NK-92 (cell line): ENCODE data around the gene TXNIP.

Experiments used
- DNase-seq: peaks from one replicate; lab custom pipeline; 2025; ENCODE audit not compliant: unreplicated experiment; lab: John Stamatoyannopoulos, UW

The TXNIP gene

DNA sequence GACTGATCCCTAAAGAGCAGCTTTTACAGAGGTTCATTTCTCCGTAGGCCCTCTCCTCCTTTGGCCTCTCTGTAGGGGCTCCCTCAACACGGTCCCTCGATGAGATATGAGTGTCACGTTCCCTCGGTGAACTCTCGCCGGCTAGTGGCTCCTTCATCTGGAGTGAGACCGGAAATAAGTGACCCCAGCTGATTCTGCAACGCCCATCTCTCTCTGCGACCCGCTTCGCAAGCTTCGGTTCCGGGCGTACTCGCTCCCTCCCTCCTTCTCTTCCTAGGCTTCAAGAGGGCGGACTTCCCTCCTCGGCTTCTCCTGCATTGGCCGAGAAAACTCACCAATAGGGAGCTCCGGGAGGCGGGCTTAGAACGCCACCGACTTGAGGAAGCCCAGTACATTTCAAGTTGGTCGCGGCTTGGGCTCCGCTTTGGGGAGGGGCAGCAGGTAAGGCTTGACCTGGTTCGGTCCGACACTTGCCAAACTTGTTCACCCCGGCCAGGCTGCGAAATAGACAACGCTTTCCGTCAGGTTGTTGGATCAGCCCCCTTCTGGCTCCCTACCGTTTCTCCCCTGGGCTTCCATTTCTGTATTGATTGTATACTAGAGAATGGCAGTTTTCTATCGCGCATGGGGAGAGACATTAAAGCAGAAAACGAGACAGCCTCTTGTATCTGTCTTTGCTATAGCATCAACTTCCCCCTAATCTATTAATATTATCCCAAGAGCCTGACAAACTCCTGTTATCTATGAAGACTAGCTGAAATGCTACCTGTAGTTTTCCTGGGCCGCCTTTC, 31.9 kb downstream of the TXNIP start, which contains the start of the genes ANKRD34A and POLR3GL:
Gene ANKRD34A (minus strand): TSS at position 248 of the 791 bp plus-strand sequence. CDS start 2,816 bp downstream, outside the sequence.
Gene POLR3GL (plus strand): TSS at position 363 of the 791 bp plus-strand sequence. CDS start 10,176 bp downstream, outside the sequence.
- DNase-seq, result peak; percentile 24

DNA sequence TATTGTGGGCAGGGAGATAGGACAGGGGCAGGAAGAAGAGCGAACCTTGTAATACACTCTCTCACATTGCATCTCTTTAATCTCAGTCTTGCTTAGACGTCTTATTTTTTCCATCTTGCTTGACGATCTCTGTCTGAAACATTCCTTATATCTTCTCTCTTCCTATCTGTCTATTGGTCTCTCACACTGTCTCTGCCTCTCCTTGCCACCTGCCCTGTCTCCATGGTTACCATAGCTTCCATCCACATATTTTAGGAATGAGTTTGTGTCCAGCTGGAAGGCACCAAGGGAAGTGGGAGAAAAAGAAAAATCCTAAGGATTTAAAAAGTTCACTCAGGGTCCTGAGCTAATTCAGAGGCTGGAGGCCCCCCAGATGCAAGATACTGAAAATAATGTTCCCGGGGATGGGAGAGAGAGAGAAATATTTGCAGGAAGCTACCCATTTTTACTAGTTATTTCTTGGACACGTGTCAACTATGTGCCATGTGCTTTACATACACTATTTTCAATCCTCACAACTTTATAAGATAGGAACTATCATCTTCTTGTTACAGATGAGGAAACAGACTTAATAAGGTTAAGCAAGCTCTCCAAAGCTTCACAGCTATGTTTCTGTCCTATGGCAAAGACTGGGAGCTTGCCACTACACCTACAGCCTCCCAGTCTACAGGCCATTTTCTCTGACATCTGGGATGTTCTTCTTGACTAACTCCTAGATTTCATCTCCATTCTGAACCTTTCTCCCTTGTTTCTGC, 32.9 kb downstream of the TXNIP start:
- DNase-seq, result no peak

DNA sequence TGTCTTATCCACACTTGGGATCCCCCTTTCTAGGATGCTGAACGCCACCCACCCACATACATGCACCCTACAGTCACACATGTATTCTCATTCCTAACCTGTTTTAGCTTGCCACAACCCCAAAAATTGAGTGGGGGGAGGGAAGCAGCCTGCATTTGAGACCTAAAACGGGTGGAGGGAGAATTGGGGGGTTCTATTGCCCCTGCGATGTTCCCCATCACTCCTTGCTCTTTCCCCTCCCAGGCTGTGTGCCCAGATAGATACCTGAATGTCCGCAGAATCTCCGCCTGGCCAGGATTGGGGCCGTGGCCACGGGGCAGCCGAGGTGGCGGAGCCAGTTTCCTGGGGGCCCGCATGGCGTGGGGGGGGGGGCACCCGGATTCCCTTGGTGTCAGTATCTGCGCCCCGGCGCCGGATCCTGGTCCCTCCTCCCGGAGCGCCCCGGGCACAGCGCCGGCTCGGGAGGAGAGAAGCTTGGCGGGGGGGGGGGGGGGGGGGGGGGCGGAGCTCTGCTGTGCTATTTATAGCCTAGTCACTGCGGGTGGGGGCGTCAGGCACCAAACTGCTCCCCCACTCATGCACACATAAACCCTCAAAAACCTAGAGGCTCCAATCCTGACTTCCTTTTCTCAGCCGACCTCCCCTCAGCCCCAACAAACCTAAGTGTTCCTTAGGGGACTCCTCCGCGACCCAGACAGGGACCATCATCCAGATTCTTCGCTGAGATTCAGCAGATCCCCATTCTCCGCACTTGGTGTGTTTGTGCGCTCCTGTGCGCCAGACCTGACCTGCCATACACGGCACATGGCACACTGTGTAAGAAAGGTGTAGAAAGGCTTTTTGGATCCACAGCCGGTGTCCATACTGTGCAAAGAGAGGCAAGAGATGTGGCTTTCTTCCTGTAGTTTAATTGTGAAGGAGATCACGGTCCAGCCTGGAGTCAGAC, 33.9 kb downstream of the TXNIP start:
- DNase-seq, result no peak

DNA sequence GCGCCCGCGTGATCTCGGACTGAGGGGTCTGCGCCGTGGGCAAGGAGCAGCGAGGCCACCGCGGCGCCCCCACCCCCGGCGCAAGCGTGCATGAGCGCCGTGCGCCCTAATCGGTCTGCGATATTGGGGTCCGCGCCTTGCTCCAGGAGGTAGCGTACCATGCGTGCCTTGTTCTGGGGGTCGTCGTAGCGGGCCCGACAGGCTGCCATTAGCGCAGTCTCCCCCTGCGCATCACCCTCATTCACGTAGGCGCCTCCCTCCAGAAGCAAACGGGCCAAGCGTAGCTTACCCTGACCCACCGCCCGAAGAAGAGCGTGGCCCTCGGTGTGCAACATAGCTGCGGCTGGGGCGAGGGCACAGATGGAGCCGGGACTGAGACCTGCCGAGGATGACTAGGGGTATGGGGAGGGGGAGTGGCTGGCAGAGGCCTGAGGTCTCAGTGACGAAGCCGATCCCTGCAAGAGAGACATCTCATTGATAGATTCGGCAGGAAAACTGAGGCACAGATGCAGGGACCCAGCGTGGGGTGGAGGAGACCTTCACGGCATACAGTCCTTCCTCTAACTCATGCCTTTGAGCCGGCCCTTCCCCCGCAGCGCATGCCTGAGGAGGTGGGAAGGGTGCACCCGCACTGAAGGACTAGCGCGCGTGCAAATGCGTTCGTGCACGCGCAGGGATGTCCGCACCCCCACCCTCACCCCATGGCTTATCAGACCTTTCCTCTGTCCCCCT, 34.8 kb downstream of the TXNIP start:
- no peak for DNase-seq

DNA sequence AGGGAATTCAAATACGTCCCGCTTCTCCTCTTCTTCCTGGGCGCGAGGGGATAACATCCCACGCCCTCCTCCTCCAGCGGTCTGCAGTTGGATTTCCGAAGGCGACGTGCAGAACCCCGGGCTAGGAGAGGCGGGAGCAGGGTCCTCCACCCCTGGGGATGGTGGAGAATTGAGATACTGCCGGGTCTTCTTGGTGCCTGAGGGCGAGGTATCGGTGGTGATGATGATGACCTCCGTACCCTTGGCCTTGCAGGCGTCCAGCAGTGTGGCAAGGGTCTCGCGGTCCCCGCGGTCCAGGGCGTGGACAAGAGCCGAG, 35.3 kb downstream of the TXNIP start:
- no peak for DNase-seq

DNA sequence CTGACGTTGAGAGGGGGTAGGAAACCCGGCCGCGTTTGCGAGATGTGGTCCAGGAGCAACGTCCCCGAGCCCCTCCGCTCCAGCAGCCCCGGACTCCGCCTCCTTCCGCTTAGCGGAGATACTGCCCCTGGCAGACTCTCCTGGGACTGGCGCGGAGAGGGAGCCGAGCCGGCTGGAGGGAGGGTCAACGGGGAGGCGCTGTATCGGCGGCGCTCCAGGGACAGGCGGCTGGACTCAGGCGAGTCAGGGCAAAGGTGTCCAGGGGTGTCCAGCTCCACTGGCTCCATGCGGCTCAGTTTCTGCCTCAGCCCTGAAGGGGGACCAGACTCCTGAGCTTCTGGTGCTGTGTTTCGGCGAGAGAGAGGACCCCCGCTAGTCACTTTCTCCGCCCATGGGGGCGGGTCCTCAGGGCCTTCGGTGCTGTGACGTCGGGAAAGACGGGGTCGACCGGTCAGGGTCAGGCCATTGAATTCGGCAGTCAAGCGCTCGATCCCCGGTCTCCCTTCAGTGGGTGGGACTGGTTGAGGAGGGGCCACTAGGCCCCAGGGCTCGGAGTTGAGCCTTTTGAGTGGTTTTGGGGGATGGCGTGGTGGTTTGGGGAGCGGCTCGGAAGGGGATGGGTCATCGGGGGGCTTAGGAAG, 35.8 kb downstream of the TXNIP start:
- DNase-seq, result no peak

DNA sequence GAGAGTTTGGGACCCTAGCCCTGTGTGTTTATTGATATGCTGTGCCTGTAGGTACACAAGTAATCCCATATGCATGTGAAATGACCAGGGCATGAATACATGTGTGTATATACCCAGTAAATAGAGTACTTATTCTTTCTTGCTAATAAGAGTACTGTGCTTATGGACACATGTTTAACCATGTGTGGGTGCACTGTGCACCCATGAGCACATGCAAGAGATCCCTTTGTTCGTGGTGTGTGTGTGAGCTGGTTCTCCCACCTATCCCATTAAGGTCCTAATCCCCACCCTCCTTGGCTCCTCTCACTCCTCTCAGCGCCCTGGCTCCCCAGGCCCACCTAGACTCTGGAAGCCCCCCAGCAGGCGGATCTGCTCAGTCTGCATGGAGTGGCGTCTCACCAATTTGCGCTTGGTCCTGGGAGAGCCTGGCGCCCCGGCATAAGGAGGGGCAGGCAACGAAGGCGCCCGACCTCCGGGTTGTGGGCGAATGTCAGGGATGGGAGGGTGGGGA, 36.4 kb downstream of the TXNIP start:
- DNase-seq, result no peak

DNA sequence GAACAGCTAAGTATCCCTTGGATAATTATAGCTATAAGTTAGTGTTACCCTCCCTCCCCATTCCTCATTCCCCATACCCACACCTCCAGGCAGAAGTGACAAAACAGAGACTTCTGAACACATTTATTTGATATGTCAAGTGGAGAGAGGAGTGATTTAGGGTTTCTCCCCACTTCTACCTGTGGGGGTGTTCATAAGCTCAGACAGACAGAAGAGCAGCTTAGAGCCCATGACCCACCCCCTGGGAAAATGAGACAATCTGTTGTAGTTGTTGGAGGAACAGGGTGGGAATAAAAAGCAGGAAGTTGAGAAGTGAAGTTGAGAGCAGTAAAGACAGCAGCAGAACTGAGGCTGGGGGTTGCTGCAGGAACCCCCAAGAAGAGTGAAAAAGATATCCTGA, 37.0 kb downstream of the TXNIP start:
- no peak for DNase-seq

DNA sequence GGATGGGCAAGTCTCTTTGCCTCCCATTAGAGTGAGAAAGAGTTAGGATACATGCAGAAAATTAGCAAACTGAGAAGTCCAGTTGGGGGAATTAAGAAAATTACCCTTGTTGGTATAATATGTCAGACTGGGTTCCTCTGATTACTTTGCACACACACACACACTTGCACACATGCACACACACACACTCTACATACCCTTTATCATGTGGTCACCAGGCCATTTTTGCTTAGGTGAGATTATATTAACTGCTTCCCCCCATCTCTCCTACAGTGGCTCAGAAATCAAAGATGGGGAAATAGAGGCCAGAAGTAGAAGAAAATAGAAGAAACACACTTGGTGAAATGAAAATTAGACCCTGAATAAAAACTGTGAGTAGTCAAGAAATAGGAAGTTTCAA, 37.6 kb downstream of the TXNIP start:
- no peak for DNase-seq

DNA sequence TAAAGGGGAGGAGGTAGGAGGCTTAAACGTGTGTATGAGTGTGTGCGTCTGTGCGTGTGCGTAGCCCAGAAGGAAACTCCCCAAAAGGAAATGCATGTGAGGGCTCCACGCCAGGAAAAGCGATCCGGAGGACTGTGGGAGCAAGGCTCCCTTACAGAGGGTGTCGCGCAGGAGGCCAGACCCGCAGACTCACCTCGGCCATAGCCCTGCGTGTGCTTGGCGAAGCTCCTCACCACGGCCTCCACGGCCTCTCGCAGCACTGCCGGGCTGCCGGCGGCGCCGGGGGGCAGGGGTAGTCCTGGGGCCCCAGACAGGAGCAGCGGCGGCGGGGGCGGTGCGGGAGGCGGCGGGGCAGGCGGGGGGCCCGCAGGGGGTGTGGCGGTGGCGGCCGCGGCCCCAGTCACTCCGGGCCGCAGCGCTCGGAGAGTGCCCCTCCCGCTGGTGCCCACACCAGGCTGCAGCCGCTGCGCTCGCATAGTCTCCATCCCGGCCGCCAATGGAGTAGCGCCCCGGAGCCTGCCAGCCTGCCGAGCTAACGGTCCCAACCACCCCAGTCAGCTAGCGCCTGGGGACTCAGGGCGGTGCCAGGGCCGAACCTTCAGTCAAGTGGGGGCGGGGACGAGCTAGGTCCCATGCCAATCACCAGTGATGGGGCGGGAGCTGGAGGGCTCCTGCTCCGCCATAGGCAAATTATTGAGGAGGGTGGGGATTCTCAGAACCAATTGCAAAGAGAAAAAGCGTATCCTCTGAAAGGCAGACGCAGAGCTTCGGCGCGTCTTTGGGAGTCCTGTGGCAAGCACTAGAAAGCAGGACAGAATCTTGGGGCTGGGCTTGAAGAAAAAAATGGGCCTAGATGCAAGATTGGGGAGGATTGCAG, 38.7 kb downstream of the TXNIP start, which contains the start of gene LIX1L:
Gene LIX1L (minus strand): TSS at position 575 of the 877 bp plus-strand sequence. CDS start 90 bp downstream, at position 485.
- peak; percentile 63 for DNase-seq

DNA sequence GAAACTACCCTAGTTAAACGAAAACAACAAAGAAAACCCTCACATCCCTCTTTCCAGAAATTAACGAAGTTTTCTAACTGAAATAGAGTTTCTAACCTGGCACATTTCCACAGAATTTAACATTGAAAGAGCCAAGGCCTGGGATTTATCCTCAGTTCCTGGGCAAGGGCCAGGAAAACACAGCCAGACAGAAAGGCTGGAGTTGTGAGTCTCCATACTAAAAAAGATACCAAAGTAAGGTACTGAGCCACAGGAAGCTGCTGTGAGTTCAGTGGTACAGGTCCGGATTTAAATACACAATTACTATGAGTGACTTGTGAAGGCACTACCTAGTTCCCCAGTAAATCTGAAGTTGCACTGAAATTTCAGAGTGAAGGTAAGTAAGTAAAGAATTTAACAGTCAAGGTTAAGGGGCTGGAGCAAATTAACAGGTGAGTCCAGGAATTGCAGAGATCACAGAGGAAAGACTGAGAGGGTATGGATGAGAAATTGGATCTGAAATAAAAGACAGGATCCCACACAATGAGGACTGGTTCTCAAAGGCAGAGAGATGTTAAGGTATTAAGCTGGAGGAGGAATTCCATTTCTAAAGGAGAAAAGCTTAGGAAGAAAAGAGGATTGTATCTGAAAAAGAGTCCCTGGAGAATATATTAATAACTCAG, 39.5 kb downstream of the TXNIP start:
- DNase-seq, result no peak

DNA sequence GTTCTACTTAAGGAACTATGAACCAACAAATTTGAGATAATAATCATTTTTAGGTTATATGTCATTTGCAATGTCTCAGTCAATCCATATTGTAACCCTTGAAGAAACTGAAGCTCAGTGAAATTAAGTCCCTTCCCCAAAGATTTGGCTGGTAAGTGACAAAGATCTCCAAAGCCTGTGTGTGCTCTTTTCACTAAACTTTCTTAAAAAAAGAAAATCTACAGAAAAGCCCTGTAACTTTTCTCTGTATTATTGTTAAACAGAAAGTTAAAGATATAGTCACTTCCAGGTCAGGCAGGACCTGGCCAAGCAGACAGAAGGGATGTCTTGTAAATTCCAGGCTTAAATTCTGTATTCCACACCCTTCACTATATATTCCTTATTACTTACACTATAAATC, 40.0 kb downstream of the TXNIP start:
- no peak for DNase-seq

DNA sequence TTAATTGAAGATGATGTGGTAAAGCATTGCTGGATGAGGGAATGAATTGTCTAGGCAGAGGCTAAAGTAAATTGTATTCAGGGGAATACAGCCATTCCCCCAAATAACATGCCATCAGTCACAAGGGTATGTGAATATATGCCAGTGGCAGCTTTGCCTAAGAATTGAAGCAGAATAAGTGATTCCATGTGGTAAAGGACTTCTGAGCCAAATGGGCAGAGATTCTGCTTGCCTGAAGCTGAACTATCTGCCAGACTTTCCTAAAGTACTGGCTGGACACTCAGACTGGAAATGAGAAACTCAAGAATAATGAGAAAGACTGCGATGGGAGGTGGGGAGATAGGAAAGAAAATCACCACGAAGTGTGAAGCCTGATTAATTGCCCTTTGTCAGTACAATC, 40.9 kb downstream of the TXNIP start:
- no peak for DNase-seq

DNA sequence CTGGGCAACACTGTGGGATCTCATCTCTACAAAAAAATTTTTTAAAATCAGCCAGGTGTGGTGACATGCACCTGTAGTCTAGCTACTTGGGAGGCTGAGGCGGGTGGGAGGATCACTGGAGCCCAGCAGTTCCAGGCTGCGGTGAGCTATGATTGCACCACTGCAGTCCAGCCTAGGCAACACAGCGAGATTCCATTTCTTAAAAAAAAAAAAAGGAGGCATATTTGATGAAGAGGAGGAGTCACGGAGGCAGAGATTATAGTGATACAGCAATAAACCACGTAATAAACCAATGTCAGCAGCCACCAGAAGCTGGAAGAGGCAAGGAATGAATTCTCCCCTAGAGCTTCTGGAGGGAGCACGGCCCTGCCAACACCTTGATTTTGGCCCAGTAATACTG, 42.5 kb downstream of the TXNIP start:
- DNase-seq, result no peak

DNA sequence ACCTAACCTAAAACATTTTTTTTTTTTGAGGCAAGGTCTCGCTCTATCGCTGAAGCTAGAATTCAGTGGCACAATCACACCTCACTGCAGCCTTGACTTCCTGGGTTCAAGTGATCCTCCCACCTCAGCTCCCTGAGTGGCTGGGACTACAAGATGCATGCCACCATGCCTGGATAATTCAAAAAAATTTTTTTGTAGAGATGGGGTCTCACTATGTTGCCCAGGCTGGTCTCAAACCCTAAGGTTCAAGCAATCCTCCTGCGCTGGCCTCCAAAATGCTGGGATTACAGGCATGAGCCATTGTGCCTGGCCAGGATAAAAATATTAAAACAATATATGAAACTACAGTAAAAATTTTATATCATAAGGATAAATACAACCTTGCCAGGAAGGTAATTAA, 43.5 kb downstream of the TXNIP start:
- DNase-seq, result no peak

DNA sequence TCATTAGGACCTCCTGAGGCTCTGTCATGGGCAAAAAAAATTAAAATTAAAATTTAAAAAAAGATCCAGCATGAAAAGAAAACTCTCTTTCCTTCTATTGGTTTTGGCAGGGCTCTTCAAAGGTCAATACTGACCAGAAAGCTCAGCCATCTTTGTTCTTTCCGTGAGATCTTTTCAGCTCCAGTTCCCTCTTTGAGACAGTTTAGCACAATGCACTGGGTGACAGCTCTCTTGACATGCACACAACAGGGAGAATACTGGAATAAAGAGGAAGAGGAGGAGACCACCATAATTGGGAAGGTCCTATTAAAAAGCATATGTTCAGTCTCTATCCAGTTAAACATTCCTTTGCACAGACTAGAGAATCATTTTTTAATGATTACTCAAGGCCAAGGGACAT, 44.9 kb downstream of the TXNIP start:
- no peak for DNase-seq

DNA sequence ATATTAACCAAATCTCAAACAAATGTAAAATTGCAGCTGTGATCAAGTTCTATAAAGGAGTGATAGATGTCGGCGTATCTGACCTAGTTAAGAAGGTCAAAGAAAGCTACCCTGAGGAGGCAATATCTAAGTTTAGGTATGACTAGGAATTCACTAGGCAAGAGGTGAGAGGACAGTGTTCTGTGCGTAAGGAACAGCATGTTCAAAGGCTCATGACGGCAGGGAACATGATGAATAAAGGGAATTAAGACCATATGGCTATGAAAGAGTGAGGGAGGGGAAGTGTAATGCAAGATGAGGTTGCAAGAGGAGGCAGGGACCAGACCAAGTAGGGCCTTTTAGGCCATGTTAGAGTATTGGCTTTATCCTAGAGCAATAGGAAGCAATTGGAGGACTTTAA, 47.2 kb downstream of the TXNIP start:
- DNase-seq, result no peak

DNA sequence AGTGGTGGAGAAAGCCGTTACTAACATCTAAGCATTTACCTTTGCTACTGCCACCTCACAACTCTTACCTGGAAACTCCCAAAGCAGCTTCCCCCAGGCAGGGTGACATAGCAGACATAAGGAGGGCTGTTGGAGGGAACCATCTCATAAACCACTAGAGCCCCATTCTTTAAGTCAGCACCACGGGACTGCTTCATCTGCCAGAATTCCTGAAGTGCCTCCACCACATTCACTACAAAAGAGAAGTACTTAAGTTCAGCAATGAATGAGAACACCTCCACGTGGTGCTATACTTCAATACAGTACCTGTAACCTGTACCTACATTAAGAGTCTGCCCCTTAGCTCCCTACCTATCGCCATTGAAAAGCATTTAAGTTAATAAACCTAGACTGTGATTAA, 48.8 kb downstream of the TXNIP start:
- no peak for DNase-seq
